Fibroblast of lung (primary cell): ENCODE measurements around the gene PPP1R3F. TPM values are rescaled to one million over a fixed set of nuclear protein-coding genes. Genes with fewer than 3 reads are reported as not detected.

Source experiments
- DNase-seq, 2 donors: peaks; one replicate each; pipeline versions ENCODE4 v3.0.0 to v3.0.0-alpha.2; 2010; ENCODE audit warnings: low read depth in 2 of 2
- H2AFZ ChIP-seq: 2 replicates; pipeline ENCODE4 v1.5.1; 2012; ENCODE audit warnings: low read length, control low read depth, inconsistent platforms
- H3K27ac ChIP-seq: 2 replicates; pipeline ENCODE4 v1.5.1; 2011; ENCODE audit warnings: low read length, control low read depth; ENCODE audit not compliant: insufficient read depth
- H3K27me3 ChIP-seq: 2 replicates; pipeline ENCODE4 v1.5.1; 2011; ENCODE audit warnings: mild to moderate bottlenecking, low read length; ENCODE audit not compliant: control insufficient read depth, insufficient read depth
- H3K36me3 ChIP-seq: 2 replicates; pipeline ENCODE4 v1.5.1; 2011; ENCODE audit warnings: low read length; ENCODE audit not compliant: control insufficient read depth, insufficient read depth
- H3K4me1 ChIP-seq: 2 replicates; pipeline ENCODE4 v1.5.1; 2011; ENCODE audit warnings: low read length; ENCODE audit not compliant: control insufficient read depth, insufficient read depth; ENCODE audit errors: extremely low read depth
- H3K4me2 ChIP-seq: 2 replicates; pipeline ENCODE4 v1.5.1; 2011; ENCODE audit warnings: low read length, control low read depth; ENCODE audit not compliant: insufficient read depth; ENCODE audit errors: extremely low read depth
- H3K4me3 ChIP-seq, 4 experiments: fragments of 200-600 bp in 1 of 4; sonication (generic) in 1 of 4; replicated peaks in 1 of 4; 2 replicates each; pipeline ENCODE4 v1.5.1; 2011 to 2016; ENCODE audit warnings: low read length in 4 of 4, low read depth in 3 of 4, mild to moderate bottlenecking in 3 of 4, control low read depth in 2 of 4, inconsistent platforms in 1 of 4, mixed read lengths in 1 of 4; ENCODE audit not compliant: insufficient read depth in 1 of 4; ENCODE audit errors: control extremely low read depth in 1 of 4
- H3K79me2 ChIP-seq: 2 replicates; pipeline ENCODE4 v1.5.1; 2012; ENCODE audit warnings: mild to moderate bottlenecking, low read length, inconsistent platforms; ENCODE audit not compliant: control insufficient read depth, insufficient read depth
- H3K9ac ChIP-seq: 2 replicates; pipeline ENCODE4 v1.5.1; 2011; ENCODE audit warnings: mild to moderate bottlenecking, low read length, control low read depth; ENCODE audit not compliant: insufficient read depth
- H3K9me3 ChIP-seq: 2 replicates; pipeline ENCODE4 v1.5.1; 2012; ENCODE audit warnings: low read depth, low read length; ENCODE audit not compliant: control insufficient read depth, insufficient read depth
- H4K20me1 ChIP-seq: 2 replicates; pipeline ENCODE4 v1.5.1; 2011; ENCODE audit warnings: low read length; ENCODE audit not compliant: control insufficient read depth, insufficient read depth; ENCODE audit errors: extremely low read depth
- CTCF ChIP-seq, 2 donors: IDR thresholded peaks in 1 of 2; conservative IDR thresholded peaks in 1 of 2; 1 replicate in 1 of 2; 2 replicates in 1 of 2; pipeline ENCODE4 v1.5.1; 2011 to 2012; ENCODE audit warnings: low read length in 2 of 2, control low read depth in 1 of 2, inconsistent platforms in 1 of 2, low read depth in 1 of 2, mild to moderate bottlenecking in 1 of 2
- EZH2 ChIP-seq: IDR thresholded peaks from 2 replicates; pipeline ENCODE4 v1.5.1; 2012; ENCODE audit warnings: low read length, control low read depth, mild to moderate bottlenecking; ENCODE audit errors: missing control alignments
- polyA plus RNA-seq, 2 donors: library from polyadenylated mRNA; depleted of rRNA in 1 of 2; stranded (reverse) in 1 of 2; unstranded in 1 of 2; fragments of >200 nt; gene quantifications; 2 replicates each; pipeline ENCODE4 v1.2.1, GENCODE V29; 2011 to 2012; ENCODE audit warnings: missing spikeins in 1 of 2
- total RNA-seq: library from RNA; depleted of rRNA; stranded (reverse); fragments of >200 nt; gene quantifications from 2 replicates; pipeline ENCODE4 v1.2.1, GENCODE V29; 2014

Gene PPP1R3F
- total and polyA plus RNA-seq, 2 donors (not counting 1 experiment from before 2014, with no cell fraction given) = 0.93 to 6.8 TPM

GRCh38 chrX:49272421-49272820 is 2.8 kb downstream of the PPP1R3F start:
- Histone ChIP-seq H3K79me2 (peaks cover 14% of the 10 kb centered on the region), H3K9ac (no peak overlapping the region), H3K4me2 (no peak overlapping the region), H3K4me3 (no peak overlapping the region), H3K27ac (no peak overlapping the region), H2AFZ (no peak overlapping the region), H3K36me3 (no peaks in the 10 kb centered on the region), H3K4me1 (no peaks in the 10 kb centered on the region), H3K9me3 (no peaks in the 10 kb centered on the region), H4K20me1 (no peaks in the 10 kb centered on the region), H3K27me3 (no peaks in the 10 kb centered on the region)
- TF ChIP-seq EZH2 = no peak
- no peak for TF ChIP-seq CTCF (conservative IDR thresholded peaks at IDR 0.05 in 1 of 2, IDR thresholded peaks at IDR 0.05 in 1 of 2; ENCODE audit: low read depth in 1 of 2, low read length in 2 of 2)
- no peak for DNase-seq

- no peak overlapping the region for H3K4me2 ChIP-seq
- H3K27ac ChIP-seq = no peak overlapping the region
- no peaks in the 10 kb centered on the region for H3K36me3 ChIP-seq
- H4K20me1 ChIP-seq = no peaks in the 10 kb centered on the region
- H3K79me2 ChIP-seq = peaks cover 14% of the 10 kb centered on the region
- H3K4me1 ChIP-seq = no peaks in the 10 kb centered on the region
- H3K27me3 ChIP-seq = no peaks in the 10 kb centered on the region
- no peak overlapping the region for H3K4me3 ChIP-seq
- H2AFZ ChIP-seq = no peak overlapping the region
- no peak for DNase-seq
- H3K9me3 ChIP-seq = no peaks in the 10 kb centered on the region
- TF ChIP-seq EZH2 = no peak
- no peak for TF ChIP-seq CTCF (conservative IDR thresholded peaks at IDR 0.05 in 1 of 2, IDR thresholded peaks at IDR 0.05 in 1 of 2; ENCODE audit: low read depth in 1 of 2, low read length in 2 of 2)
- H3K9ac ChIP-seq = no peak overlapping the region
Measured at GRCh38 chrX:49273181-49273727, 3.7 kb downstream of the PPP1R3F start.

- Histone ChIP-seq H3K4me1 (no peaks in the 10 kb centered on the region), H2AFZ (no peak overlapping the region), H3K9ac (no peak overlapping the region), H3K4me2 (no peak overlapping the region), H3K27ac (no peak overlapping the region), H3K4me3 (no peak overlapping the region), H3K79me2 (peaks cover 8% of the 10 kb centered on the region), H3K36me3 (no peaks in the 10 kb centered on the region), H3K27me3 (no peaks in the 10 kb centered on the region), H4K20me1 (no peaks in the 10 kb centered on the region), H3K9me3 (no peaks in the 10 kb centered on the region)
- TF ChIP-seq CTCF (conservative IDR thresholded peaks at IDR 0.05 in 1 of 2, IDR thresholded peaks at IDR 0.05 in 1 of 2; ENCODE audit: low read depth in 1 of 2, low read length in 2 of 2) = no peak
- TF ChIP-seq EZH2 = no peak
- DNase-seq = no peak
Measured at GRCh38 chrX:49276207-49276606, 6.6 kb downstream of the PPP1R3F start.
